Stromal cell of bone marrow (primary cell): ENCODE results near the gene PRKCI.
"Not testable (repeated sequence)": the region's sequence is repeated elsewhere in the genome, so short reads cannot be mapped to it uniquely, and the experiment has no call there.

Experiments
- DNase-seq: peaks from one replicate; pipeline ENCODE4 v3.0.0-alpha.2; 2012; ENCODE audit warnings: low read depth

Gene PRKCI

DNA sequence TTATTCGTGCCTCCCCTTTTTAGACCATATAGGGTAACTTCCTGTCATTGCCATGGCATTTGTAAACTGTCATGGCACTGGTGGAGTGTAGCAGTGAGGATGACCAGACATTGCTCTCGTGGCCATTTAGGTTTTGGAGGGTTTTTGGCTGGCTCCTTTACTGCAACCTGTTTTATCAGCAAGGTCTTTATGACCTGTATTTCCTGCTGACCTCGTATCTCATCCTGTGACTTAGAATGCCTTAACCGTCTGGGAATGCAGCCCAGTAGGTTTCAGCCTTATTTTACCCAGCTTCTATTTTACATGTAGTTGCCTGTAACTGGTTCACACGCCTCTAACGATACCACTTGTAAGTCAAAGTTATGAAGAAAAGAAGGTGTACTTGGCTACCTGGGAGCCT lies 121.6 kb downstream of the PRKCI start:
- not testable (repeated sequence) for DNase-seq

DNA sequence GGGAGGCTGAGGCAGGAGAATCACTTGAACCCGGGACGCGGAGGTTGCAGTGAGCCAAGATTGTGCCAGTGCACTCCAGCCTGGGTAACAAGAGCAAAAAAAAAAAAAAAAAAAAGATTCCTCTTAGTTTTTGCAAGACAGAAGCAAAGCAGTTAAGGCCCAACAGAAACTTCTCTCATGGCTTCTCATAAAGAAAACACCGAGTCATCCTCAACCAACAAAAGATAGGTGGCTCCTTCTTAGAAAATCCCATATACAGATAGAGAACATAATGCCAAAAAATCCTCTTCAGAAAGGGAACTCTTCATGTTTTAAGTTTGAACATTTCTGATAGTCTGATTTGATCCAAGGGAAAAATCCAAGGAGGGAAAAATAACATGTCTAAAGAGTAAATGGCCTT lies 122.7 kb downstream of the PRKCI start:
- no peak for DNase-seq

DNA sequence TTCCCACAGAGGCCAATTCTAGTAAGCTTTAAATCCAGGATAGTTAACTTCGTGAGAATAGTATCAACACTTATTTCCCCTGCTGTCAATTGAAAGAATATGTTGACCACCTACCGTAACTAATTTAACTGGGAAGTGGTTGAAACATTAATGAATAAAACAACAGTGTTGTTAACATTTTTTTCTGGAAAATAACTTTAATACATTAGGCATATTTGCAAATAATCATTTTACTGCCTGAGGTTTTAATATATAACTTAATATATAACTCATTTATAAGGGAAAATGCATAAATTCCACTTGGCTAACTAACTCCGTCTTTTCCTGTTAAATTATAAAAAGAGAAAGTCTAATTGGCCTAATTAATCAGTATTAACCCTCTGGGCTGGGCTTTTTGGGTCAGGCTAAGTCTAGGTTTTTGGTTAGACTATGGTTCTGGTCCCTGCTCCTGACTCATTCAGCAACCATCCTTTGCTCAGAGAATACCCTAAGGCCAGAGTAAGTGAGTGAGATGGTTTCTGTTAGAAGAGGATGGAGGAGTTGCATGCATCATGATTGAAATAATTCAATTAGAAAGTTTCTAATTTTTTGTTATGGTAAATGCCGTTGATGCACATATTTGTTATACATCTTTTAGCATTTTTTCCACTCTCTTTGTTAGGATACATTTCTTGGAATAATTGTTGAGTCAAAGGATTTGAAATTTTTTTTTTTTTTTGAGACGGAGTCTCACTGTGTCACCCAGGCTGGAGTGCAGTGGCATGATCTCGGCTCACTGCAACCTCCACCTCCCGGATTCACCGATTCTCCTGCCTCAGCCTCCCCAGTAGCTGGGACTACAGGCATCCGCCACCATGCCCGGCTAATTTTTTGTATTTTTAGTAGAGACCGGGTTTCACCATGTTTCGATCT lies 124.5 kb downstream of the PRKCI start:
- no peak for DNase-seq

DNA sequence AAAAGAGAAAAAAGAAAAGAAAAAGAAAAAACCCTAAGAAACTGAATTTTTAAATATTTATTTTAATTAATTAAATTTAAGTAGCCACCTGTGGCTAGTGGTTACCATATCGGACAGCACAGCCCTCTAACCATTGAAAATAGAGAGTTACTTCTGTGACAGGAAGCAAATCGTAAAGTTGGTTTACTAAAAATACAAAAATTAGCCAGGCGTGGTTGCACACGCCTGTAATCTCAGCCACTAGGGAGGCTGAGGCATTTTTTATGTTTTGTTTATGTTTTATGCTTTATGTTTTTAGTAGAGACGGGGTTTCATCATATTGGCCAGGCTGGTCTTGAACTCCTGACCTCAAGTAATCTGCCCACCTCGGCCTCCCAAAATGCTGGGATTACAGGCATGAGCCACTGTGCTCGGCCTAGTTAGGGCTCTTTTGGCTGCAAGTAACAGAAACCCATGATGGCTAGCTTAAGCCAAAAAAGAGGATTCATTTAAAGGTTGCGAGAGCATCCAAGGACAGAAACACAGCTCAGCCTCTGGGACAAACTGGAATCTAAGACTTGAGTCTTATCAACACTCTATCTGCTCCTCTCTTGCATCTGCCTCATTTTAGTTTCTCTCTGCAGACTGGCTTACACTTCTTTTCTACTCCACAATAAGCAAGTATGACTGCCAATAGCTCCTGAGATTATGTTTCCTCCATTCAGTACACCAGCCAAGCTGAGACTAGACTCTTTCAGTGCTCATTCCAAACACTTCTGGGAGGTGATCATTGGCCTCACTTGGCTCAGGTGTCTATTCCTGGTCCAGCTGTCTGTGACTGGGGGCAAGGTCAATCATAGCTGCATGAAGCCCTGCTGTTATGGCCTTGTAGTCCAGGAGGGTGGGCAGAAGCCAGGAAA lies 128.5 kb downstream of the PRKCI start:
- no peak for DNase-seq

DNA sequence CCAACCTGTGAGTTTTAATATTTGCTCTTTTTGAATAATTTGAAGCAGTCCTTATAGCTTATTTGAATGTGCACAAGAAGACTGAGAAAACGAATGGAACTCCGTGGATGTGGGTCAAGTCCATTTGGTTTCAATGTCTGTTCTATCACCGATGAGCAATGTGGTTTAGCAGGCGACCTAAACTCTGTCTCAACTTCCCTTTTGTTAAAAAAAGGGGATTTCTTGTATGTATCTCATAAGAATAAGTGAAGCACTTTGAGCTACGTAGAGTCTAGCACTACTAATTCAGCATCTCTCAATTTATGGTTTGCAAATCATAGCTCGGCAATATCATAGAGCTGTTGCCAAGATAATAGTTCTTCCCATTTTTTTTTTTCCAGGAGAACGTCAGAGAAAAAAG lies 130.7 kb downstream of the PRKCI start:
- no peak for DNase-seq

DNA sequence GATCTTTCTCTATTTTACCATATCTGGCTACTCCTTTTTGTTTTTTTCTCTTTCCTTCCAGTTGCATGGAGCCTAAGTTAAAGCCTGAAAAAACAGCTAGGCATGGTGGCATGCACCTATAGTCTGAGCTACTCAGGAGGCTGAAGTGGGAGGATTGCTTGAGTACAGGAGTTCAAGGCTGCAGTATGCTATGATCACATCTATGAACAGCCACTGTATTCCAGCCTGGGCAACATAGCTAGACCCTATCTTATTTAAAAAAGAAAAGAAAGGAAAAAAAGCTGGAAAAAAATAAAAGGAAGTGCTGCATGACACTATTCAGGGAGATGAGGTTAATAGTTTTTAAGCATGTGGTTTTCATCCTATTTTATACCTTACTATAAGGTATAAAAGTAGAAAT lies 131.3 kb downstream of the PRKCI start:
- no peak for DNase-seq

DNA sequence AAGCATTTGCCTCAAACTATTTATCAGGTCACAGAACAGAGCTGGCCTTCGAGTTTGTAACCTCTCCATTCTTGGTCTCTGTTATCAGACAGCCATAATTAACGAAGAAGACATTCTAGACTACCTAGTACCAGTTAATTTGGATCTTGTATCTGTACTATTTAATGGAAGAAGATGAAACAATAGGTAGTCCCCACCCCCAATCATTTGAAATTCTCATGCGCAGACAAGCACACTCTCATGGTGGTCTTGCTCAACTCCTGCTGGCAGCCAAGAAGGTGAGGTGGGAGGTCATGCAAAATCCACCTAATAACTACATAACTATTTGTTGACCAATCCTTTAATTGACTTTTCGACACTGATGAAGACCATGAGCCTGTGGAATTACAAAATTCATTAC lies 132.5 kb downstream of the PRKCI start:
- DNase-seq: no peak
